Bronchial smooth muscle cell (primary cell): ENCODE results near the gene DESI1. TPM values are rescaled to one million over a fixed set of nuclear protein-coding genes. Genes with fewer than 3 reads are reported as not detected.

Experiments used
- total RNA-seq: library from RNA; depleted of rRNA; stranded (reverse); fragments of >200 nt; gene quantifications from 2 replicates; pipeline ENCODE4 v1.2.1, GENCODE V29; 2014

Gene DESI1
- 4.8 and 8.7 TPM in 2 replicates for total RNA-seq

GRCh38 chr22:41620589-41621098, at the start of gene DESI1:
TSS of gene DESI1 (minus strand) at chr22:41621043. CDS start at chr22:41620839, 204 bp downstream.

GRCh38 chr22:41621099-41621910, 462 bp upstream of the DESI1 start, which contains the start of gene XRCC6:
TSS of gene XRCC6 (plus strand) at chr22:41621295. CDS start at chr22:41622005, 710 bp downstream.

DNA sequence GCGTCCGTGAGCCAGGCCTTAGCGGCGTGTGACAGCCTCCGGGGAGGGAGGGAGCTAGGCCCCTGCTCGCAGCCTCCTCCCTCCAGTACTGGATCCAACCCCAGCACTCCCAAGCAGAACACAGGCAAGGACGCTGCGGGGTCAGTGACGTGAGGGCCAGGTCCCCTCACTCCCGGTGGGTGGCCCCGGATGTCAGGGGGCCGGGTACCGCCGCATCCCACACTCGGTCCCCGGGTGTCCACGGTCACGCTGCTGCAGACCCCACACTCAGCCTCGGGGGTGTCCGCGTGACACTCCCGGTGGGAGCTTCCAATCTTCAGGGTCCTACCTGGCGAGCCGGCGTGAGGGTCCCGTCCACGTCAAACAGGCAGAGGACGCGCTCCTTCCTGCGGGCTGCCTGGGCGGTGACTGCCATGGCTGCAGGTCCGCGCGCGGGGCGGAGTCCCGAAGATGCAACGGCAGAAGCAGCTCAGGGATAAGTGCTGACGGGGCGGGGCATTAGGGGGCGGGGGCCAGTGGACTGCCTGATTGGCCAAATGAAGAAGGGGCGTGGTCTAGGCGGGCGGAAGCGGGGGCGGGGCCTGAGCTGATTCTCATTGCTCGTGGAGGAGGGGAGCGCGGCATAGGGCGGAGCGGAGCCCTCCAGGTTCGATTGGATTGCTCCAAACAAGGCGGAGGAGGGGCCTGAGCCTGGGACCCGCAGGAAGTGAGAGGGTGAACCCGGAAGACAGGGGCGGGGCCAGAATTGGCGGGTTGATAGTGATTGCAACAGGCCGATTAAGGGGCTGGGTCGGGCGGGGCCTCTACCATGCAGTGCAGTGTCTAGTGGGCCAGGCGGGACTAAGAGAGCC, 31.2 kb downstream of the DESI1 start, which contains the start of gene PMM1:
Gene PMM1, minus strand, starts transcription at position 450 of the 851 bp plus-strand sequence. Its CDS starts 35 bp downstream, at position 415.

Other genes with a start within 250 kb of the DESI1 start
- gene TEF, start 239.1 kb downstream of the DESI1 start, total RNA-seq: 8.8 and 13.5 TPM in 2 replicates
- gene TOB2, start 174.2 kb downstream of the DESI1 start, total RNA-seq: 12.4 and 14.3 TPM in 2 replicates
- gene PHF5A, start 152.4 kb downstream of the DESI1 start, total RNA-seq: 61.5 and 86.0 TPM in 2 replicates
- 72.7 and 77.5 TPM in 2 replicates for gene ACO2, start 151.9 kb downstream of the DESI1 start, total RNA-seq
- gene POLR3H, start 76.6 kb downstream of the DESI1 start, total RNA-seq: 21.0 and 26.3 TPM in 2 replicates
- 9.8 and 11.4 TPM in 2 replicates for gene CSDC2, start 60.0 kb downstream of the DESI1 start, total RNA-seq
- 26.2 and 31.1 TPM in 2 replicates for gene PMM1, start 31.2 kb downstream of the DESI1 start, total RNA-seq
- gene XRCC6, start 252 bp upstream of the DESI1 start, total RNA-seq: 251 and 299 TPM in 2 replicates
- 67.5 and 69.0 TPM in 2 replicates for gene SNU13, start 67.8 kb upstream of the DESI1 start, total RNA-seq
- gene MEI1, start 78.5 kb upstream of the DESI1 start, total RNA-seq: 0.17 and 1.6 TPM in 2 replicates
- 5.5 and 5.7 TPM in 2 replicates for gene CCDC134, start 179.6 kb upstream of the DESI1 start, total RNA-seq
- gene SREBF2, start 212.1 kb upstream of the DESI1 start, total RNA-seq: 39.7 and 53.0 TPM in 2 replicates